ENCODE measurements around the gene ZYG11A.

- TF ChIP-seq POLR2A (IDR thresholded peaks at IDR 0.05), result no peak
- TF ChIP-seq, protein P1, sequence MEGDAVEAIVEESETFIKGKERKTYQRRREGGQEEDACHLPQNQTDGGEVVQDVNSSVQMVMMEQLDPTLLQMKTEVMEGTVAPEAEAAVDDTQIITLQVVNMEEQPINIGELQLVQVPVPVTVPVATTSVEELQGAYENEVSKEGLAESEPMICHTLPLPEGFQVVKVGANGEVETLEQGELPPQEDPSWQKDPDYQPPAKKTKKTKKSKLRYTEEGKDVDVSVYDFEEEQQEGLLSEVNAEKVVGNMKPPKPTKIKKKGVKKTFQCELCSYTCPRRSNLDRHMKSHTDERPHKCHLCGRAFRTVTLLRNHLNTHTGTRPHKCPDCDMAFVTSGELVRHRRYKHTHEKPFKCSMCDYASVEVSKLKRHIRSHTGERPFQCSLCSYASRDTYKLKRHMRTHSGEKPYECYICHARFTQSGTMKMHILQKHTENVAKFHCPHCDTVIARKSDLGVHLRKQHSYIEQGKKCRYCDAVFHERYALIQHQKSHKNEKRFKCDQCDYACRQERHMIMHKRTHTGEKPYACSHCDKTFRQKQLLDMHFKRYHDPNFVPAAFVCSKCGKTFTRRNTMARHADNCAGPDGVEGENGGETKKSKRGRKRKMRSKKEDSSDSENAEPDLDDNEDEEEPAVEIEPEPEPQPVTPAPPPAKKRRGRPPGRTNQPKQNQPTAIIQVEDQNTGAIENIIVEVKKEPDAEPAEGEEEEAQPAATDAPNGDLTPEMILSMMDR (IDR thresholded peaks at IDR 0.05), result no peak
Measured at GRCh38 chr1:52938183-52938451, 95.6 kb downstream of the ZYG11A start.
